GM21381 (cell line): ENCODE results near the gene PUS10.
A peak's percentile ranks its signal among the peaks of the same experiment; 100 is the strongest.
"Not testable (repeated sequence)": the region's sequence is repeated elsewhere in the genome, so short reads cannot be mapped to it uniquely, and the experiment has no call there.

Source experiments
- ATAC-seq: cut with Tn5 transposase; IDR thresholded peaks from one replicate; pipeline ENCODE4 v1.9.1; 2021; ENCODE audit warnings: mild to moderate bottlenecking, moderate library complexity; ENCODE audit not compliant: unreplicated experiment

Gene PUS10

DNA sequence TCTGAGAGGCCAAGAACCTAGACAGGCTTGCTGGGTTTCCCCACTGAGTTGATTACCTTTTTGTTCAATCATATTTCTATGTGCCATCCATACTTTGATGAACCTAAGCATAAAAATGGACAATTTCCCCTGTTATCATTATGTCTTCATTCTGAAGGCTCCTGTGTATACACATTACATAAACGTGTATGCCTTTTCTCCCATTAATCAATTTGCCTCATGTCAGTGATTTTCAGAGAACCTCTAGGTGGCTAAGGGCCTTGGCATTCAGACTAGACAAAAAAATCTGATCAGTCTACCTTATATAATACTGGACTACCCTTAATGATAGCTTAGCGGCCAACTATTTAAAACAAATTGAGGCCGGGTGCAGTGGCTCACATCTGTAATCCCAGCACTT, 4.7 kb downstream of the PUS10 start:
- ATAC-seq, result no peak

DNA sequence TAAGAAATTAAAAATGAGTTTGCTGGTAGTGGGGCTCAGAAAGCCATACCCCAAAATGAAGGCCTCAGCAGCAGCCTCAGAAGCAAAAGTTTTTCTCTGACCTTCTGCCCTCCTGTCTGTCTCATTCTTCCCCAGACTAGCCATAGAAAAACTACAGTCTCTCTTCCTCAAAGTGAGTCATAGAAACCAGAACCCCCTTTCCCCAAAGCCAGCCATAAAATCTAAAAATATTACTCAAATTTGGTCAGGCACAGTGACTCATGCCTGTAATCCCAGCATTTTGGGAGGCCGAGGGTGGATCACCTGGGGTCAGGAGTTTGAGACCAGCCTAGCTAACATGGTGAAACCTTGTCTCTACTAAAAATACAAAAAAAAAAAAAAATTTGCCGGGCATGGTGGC, 5.8 kb downstream of the PUS10 start:
- ATAC-seq, result not testable (repeated sequence)

- no peak for ATAC-seq
These were observed 6.4 kb downstream of the PUS10 start for GRCh38 chr2:61011678-61012077.

GRCh38 chr2:61009355-61009754, 8.7 kb downstream of the PUS10 start:
- no peak for ATAC-seq

DNA sequence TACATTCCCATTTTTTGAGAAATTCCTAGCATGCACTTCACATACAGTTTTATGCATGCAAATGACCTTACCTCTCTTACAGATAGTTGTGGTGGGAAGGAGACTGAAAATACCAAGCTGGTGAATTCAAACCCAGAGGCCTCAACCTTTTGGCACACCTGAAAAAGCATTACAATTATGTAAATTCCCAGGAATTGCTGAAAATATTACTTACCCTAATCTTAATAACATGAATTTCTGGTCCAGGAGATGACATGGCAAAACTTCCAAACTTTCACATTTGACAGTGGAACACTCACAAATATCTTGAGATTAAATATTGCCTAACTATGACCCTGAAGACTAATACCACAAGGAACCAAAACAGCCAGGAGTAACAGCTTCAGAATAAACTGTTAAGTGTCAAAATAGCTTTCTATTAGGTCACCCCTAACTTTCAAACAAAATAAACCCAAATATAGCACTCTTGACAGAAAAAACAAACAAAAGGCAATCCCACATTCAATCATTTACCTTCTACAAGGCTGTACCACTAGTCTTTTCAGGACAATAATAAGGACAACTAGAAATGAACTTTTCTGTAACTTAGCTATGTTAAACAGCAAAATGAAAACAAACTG, 11.5 kb downstream of the PUS10 start:
- no peak for ATAC-seq

DNA sequence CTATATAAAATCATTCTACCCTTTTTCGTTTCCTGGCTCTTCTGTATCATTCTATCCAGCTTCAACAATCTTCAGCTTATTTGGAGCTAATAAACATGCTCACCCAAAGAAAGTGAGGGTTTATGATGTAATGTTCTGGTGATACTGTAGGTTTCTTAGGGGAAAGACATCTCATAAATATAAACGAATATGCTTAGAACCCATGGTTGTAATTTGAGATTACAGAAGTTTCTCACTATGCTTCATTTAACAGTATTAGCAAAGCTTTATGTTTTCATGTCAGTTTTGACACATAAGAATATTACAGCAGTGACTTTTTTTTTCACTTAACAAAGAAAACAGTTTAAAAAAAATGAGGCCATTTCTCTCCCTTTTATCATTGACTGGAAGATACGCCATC, 12.3 kb downstream of the PUS10 start:
- no peak for ATAC-seq

GRCh38 chr2:60998628-60999545, 19.2 kb downstream of the PUS10 start:
- no peak for ATAC-seq

DNA sequence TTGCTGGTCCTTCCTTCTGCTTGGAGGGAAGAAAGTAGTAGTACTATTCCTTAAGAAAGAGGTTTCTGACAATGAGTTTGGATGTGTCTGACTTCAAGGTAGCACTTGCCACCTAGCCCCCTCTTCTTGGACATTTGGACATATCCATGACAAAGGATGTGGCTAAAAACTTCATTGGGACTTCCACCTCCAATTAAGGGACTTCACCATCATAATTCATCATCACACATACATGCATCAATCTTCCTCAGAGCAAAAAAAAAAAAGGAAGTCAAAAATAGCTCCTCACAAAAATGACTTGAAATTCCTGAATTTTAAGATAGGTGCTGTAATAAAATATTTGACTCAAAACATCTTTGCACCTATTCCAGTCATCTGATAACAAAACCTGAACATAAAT, 23.9 kb downstream of the PUS10 start:
- no peak for ATAC-seq

GRCh38 chr2:60992985-60993392, 25.1 kb downstream of the PUS10 start:
- peak; percentile 97 for ATAC-seq

- ATAC-seq, result no peak
These were observed 26.4 kb downstream of the PUS10 start for GRCh38 chr2:60991644-60992043.

- ATAC-seq, result no peak
These were observed 28.8 kb downstream of the PUS10 start for GRCh38 chr2:60989259-60989658.

- not testable (repeated sequence) for ATAC-seq
These were observed 30.4 kb downstream of the PUS10 start for GRCh38 chr2:60987656-60988055.

- no peak for ATAC-seq
These were observed 31.0 kb downstream of the PUS10 start for GRCh38 chr2:60987041-60987440.

- no peak for ATAC-seq
These were observed 33.3 kb downstream of the PUS10 start for GRCh38 chr2:60984720-60985119.

DNA sequence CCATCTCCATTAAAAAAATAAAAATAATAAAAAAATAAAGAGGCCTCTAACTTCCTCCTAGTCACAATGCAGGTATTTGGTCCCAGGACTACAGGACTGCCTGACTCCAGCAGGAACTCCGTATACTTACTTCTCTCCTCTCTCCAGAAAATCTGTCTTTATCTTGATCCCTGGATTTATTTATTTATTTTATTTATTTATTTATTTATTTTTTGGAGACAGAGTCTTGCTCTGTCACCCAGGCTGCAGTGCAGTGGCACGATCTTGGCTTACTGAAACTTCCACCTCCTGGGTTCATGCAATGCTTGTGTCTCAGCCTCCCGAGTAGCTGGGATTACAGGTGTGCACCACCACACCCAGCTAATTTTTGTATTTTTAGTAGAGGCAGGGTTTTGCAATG, 36.0 kb downstream of the PUS10 start:
- ATAC-seq, result not testable (repeated sequence)

DNA sequence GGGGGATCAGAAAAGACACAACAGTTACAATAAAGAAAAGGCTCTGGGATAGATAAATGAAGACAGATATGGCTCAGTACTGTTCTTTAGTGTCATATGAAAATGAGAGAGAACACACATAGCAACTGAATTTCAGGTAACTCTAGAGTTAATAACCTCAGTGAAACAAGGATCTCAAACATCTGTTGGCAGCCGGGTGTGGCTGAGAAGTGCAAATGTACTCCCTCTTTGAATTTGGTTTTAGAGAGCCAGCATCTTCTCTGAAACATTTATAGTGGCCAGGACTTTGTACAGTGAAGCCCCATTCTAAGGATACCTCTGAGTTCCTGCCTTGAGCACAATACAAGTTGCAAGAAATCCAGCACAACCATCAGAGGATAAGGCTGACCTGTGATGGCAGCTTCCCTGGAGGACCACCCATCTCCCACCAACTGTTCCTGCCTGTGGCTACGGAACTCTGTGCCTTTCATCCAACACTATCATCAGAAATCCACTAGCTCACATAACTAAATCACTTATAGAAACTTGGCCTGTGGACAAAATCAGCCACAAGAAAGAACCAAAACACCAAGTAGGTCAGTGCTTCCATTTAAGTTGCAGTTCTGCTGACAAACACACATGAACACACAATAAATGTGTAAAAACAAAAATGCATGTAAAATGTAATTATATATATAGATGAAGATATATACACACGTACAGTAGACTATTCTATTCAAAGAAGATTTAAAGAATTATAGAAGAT, 37.8 kb downstream of the PUS10 start:
- peak; percentile 65 for ATAC-seq

DNA sequence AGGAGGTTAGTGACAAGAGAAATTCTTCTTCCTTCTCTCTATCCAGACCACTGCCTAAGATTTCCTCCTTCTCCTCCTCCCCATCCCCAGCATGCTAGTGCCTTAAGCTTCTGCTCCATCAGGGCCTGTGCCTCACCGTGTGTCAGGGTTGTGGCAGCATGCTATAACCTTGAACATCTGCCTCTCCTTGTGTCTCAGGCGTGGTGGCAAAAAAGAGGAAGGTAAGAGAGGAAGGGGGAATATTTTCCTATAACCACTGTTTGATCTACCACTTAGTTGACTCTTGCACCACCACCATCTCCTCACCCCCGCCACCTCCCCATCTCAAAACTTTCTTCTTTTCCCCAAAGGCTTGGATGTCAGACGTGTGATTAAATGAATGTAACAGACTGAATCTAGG, 38.8 kb downstream of the PUS10 start:
- ATAC-seq, result no peak

DNA sequence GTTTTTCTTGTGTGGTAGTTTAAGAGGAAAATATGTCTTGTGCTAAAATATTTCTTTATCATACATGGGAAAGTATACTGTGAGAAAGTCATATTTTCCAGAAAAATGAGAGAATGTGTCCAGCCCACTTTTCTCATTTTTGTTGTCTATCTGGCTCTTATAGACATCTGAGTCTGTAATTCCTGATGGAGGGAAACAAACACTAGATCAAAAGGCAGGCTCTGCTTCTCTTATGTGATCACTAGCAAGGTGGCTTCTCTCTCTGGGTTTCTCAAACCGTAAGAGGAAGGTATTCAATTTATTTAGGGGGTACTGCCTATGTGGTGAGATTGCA, 40.5 kb downstream of the PUS10 start:
- no peak for ATAC-seq

DNA sequence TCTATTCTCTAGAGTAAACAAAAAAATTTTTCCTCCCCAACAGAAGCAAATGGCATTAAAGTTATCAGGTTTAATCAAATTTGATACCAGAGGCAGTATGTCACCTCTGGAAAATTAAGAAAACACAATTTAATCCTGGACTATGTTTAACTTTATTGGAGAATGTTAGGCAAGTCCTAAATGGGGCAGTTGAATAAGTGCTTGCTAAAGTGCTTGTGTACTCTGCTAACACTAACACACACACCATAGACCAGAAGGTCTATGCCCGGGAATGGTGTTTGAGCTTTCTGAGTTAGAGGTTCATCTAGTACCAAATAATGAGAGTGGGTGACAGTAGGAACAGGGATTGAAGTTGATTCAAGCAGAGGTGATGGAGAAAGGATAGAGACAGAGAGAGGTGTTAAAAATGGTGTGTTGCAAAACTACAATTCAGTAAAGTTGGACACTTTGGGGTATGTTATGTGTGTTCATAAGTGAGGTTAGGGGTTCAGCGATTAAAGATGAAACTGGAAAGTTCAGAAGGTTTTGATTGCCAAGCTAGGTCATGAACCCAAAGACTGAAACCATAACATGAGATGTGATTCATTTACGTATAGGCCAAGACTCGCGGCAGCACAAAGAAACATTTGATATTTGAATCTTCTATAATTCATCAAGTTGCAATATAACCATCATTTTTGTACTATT, 41.0 kb downstream of the PUS10 start:
- ATAC-seq, result no peak

- no peak for ATAC-seq
These were observed 41.7 kb downstream of the PUS10 start for GRCh38 chr2:60976256-60976850.

DNA sequence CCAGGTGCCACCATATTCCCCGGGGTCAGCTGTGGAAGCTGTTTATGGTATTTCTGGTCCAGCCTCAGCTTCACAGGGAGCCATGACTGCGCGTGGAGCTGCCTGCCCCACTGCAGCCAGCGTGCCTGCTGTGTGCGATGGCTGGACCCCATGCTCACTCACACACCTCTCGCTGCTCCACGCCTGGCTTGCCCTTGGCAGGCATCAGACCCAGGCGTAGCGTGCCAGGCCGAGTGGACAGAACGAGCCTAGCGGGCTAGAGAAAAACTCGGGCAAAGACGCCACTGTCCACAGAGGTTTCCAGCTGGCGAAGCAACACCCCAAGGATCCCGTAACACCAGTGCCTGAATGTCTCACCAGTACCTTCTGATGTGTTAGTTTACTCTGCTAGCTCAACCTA, 43.4 kb downstream of the PUS10 start:
- ATAC-seq, result no peak
